Activated T-helper 1 cell treated with anti-CD3 and anti-CD28 coated beads, Interleukin-2, amount 50 U/mL, for 16 hours (primary cell): ENCODE results near the gene TERF2IP.
A peak's percentile ranks its signal among the peaks of the same experiment; 100 is the strongest.

Source experiments
- DNase-seq, 2 donors: peaks; one replicate each; pipeline ENCODE4 v3.0.0-alpha.2; 2020; ENCODE audit warnings: low read depth in 1 of 2, low spot score in 1 of 2

Gene TERF2IP, protein sequence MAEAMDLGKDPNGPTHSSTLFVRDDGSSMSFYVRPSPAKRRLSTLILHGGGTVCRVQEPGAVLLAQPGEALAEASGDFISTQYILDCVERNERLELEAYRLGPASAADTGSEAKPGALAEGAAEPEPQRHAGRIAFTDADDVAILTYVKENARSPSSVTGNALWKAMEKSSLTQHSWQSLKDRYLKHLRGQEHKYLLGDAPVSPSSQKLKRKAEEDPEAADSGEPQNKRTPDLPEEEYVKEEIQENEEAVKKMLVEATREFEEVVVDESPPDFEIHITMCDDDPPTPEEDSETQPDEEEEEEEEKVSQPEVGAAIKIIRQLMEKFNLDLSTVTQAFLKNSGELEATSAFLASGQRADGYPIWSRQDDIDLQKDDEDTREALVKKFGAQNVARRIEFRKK

DNA sequence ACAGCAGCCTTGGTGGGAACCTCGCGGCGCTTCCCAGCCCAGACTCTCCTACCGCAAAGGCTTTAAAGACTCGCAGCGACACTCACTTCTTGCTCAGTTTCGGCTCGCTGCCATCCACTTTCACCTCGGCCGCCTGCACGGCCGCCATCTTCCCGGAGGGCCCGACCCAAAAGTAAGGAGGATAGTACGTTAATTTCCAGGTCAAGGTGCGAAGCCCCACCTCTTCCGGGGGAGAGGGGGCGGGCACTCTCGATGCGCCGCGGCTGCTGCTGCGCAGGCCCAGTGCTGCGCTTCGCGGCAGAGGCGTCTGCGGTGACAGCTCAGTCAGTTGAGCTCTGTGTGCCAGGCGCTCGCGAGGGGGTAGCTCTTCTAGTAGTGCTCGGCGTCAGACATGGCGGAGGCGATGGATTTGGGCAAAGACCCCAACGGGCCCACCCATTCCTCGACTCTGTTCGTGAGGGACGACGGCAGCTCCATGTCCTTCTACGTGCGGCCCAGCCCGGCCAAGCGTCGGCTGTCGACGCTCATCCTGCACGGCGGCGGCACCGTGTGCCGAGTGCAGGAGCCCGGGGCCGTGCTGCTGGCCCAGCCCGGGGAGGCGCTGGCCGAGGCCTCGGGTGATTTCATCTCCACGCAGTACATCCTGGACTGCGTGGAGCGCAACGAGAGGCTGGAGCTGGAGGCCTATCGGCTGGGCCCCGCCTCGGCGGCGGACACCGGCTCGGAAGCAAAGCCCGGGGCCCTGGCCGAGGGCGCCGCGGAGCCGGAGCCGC is at the start of gene TERF2IP, which contains the start of gene KARS1:
Gene TERF2IP (plus strand): TSS at position 282 of the 773 bp plus-strand sequence. CDS start 110 bp downstream, at position 392.
Gene KARS1 (minus strand): TSS at position 174 of the 773 bp plus-strand sequence. CDS start 26 bp downstream, at position 148.
- DNase-seq: peak; percentile 87 to 93

DNA sequence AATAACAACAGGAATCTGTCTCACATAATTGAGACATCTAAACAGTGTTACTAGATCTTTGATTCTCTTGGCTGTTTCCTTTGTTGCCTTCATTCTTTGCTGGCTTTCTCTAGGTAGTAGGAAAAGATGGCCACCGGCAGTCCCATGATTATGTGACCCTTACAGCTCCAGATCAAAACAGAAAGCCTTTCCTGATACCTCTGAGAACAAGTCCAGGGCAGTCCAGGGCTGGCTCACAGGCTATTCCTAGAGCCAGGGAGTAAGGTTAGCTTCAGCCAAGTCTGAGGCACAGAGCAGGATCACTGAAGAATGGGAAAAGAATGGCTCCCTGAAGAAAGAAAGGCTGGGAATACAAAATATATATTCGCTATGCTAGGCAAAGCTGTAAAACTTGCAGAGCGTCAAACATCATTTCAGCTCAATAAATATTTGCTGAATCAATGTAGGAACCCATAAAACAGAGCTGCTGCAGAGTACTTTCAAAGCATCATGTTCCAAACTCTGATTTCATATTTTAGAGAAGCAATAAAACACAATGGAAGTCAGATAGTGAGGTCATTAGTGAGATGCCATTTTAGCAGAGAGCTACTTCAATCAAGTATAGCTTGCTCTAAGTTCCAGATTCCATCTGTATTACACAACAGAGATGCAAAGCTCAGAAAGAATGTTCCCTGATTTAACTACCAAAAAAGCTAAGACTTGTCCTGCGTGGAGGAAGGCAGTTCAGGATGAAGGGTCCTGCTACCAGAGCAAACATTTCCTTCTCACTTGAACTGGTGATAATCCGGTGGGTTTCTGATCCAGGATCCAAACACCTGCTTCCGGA is 47.9 kb upstream of the TERF2IP start:
- DNase-seq: no peak

DNA sequence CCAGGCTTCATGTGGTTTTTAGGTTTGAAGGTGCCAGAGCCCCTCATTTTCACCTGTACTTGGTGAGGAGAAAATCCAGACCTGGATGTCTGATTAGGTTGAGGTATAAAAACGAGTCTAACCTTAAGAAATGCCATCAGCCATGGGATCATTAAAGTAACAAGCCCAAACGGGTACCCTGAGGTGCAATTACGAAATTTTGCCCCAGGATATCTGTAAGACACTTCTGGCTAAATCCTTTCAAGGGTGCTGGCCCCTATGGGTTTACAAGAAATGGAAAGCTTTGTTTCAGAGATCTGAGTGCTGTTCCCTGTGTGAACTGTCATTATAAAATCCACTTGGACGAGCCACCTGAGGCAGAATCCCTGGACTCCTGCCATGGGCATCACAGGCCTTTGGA is 44.3 kb upstream of the TERF2IP start:
- DNase-seq: no peak

DNA sequence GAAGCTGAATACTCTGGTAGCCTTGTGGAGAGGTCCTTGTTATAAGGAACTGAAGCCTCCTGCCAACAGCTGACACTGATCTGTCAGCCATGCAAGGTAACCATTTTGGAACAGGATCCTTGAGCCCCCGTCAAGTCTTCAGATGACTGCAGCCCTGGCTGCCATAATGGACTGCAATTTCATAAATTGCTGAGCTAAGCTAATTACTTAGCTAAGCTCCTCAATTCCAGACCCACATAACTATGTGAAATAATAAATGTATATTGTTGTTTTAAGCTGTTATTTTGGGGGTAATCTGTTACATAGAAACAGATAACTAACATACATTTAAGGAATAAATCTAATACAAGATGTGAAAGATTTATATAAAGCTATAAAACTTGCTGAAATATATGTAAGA is 41.1 kb upstream of the TERF2IP start:
- no peak for DNase-seq

DNA sequence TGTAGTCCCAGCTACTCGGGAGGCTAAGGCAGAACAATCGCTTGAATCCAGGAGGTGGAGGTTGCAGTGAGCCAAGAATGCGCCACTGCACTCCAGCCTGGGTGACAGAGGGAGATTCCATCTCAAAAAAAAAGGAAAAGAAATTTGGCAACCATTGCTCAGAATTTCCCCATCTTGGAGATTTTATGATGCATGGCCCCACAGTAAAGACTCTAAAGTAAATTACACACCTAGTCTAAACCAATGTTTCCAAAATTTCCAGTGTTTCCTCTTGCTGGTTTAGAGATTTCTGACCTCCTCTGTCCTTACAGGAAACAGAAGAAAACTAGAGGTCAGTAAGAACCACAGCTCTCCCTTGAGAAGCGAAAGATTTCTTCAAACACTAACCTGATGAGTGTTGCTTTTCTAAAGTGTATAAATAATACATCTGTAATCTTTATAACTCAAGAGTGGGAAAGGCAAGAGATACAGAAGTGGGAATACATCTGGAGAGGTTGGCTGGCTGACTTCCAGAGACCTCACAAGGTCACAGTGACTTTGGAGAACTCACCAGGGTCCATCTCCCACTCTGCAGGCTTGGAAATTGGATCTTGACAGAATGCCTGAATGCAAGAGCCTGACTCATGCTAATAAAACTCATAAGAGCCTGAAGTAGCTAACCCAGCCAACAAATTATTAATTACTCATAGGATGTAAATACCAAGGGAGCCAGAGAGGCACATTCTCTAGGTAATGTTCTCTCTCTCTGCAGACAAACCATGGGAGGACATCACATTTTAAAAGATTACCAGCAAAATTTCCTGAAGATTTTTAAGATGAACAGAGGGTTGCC is 33.3 kb upstream of the TERF2IP start:
- DNase-seq: no peak

DNA sequence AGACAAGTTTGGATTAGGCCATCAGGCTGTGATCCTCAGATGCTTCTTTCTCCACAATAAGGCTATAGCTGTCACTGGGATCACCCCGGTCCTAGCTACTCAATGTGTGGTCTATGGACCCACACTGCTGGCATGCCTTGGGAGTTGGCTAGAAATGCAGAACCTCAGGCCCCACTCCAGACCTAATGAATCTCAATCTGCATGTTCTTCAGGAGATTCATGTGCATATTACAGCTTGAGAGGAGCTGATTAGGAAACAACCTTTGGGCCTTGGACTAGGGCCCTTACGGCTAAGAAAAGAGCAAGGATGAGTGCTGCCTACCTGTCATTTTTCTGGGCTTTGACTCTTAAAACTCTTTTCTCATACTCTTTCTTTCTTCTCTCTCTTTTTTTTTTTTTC is 32.0 kb upstream of the TERF2IP start:
- no peak for DNase-seq

DNA sequence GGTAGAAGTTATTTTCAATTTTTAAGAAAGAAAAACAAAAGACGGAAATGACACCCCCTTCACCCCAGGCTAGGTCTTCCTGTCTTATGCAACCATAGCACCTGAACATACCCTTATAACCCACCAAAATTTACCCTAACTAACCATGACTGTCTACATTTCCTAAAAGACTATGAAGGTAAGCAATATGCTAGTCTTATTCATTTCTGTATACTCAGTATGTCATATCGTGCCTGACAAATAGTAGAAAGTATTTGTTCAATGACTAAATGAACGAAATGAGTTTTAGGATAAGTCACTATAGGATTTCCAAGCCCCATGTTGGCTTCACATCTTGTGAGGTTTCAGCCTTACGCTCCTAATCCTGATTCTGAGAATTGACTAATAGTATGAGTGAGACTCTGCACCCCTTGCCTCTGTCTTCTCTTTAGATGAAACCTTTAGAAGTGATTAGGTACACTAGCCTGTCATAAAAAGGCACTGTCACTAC is 31.0 kb upstream of the TERF2IP start:
- DNase-seq: no peak

DNA sequence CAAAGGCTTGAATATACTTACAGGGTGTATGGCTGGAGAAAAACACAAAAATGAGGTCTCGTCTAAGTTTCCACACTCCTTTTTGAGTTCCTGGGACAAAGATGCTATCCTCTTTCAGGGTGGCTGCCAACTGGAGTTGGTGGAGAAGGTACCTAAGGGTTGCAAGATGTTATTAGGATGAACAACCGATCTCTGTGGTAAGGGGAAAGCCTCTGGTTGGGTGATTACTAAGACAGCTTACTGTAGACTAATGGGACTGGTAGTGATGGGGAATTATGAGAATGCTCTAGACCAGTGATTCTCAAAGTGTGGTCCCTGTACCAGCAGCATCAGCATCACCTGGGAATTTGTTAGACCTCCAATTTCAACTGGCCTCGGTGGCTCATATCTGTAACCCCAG is 30.5 kb upstream of the TERF2IP start:
- DNase-seq: no peak

DNA sequence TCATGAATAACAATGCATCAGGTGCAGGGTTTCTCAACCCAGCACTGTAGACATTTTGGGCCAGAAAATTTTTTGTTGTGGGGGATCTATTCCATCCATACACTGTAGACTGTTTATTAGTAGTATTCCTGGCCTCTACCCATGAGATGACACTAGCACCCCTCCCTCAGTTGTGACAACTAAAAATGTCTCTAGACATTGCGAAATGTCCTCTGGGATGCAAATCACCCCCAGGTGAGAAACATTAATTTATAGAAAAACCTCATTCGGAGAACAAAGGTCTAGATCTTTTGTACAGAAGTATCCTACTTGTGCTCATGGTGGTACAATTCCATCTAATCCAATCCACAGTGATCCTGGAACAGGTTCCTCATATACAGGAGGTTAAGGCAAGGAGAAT is 28.8 kb upstream of the TERF2IP start:
- no peak for DNase-seq

DNA sequence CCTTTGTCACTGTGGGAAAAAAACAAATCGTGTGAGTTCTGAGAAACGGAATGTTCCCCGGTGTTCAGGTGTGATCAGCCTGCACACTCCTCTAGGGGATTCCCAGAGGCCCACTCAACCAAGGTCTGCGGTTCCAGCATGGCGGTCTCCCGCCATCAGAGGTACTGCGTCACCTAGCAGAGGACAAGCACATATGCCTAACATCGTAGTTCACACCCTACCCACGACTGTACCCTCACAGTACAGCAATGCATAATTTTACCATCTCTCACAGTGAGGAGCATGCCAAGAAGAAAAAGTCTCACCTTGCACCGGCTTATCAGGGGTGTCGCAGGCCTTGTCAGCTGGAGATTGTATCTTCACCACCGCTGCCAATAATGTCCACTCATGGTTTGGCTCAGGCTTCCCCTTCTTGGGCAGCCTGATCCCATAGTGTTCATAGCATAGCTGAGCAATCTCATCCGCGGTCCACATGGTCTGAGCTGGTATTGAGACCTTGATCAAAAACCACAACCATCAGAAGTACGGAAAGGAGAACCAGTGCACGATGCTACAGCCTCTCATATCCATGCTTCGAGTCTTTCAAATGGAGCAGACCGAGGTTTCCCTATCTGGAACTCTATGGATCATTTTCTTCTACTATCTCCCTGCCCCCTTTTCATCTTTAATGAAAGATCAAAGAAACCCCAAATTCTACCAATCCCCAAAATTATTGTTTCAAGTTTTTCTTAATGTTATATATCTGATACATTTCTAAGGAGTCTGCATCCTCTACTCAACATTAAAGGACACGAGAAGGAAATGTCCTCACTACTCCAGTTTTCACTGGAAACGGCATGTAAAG is 27.0 kb upstream of the TERF2IP start:
- peak in 1 of 2 donors; percentile 43 for DNase-seq

DNA sequence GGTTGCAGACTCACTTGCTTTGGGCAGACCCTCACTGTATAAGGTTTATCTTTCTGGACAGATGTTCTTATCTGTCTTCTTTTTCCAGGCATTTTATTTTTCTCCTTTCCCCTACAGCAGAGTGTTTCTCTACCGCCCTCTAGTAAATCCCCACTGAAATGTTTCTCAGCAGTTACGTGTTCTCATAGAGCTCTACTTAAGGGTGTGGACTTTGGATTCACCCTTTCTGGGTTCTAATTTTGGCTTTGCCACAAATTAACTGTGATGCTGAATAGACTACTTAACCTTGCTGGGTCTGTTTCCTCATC is 26.4 kb upstream of the TERF2IP start:
- no peak for DNase-seq

DNA sequence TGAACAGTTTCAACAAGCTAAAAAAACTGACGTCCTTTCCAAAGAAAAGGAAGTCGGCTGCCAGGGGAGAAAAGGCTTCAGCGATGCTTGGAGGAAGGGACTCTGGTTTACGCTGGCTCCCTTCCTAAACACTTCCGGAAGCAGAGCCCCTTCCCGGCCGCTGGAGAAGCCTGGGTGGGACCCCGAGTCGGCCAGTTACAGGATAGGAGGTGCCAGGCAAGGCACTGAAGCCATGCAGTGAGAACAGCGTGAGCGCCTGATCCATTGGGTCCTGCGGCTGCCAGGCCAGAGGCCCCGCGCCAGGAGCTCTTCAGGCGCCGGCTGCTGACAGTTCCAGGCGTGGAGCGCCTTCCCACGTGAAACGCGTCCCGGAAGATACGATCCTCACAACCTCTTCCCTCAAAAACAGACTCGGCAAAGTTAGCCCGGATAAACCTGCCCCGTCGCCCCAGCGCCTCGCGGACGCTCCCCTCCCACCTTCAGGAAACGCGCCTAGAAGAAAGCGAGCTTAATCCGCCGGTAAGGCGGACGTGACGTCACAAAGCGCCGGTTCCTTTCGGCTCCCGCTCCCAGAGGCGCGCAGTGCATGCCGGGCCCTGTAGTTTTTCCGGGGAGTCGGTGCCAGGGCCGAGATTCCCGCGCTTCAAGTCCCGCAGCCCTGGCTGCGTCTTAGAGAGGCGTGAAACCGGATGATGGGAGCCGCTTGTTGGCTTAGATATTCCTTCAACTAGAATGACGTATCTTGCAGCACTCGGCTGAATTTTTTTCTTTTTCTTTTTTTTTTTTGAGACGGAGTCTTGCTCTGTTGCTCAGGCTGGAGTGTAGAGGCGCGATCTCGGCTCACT is 24.6 kb upstream of the TERF2IP start, which contains the start of gene ADAT1:
Gene ADAT1 (minus strand): TSS at position 521 of the 845 bp plus-strand sequence. CDS start 2,482 bp downstream, outside the sequence.
- DNase-seq: peak; percentile 95 to 96

DNA sequence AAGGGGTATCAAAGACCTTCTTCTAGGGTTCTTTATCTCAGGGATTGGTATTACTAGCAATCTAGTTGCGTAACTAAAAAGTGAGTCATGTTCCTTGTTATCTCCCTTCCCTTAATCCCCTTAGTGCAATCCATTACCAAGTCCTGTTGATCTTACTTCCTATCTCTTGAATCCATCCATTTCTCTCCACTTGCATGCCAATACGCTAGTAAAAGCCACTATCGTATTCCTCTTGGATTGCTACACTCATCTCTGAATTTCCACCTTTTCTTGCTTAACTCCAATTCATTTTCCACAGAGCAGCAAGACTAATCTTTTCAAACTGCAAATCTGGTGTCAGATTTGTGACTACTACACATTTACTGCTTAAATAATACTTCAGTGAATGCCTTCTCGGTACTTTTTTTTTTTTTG is 22.6 kb upstream of the TERF2IP start:
- no peak for DNase-seq

DNA sequence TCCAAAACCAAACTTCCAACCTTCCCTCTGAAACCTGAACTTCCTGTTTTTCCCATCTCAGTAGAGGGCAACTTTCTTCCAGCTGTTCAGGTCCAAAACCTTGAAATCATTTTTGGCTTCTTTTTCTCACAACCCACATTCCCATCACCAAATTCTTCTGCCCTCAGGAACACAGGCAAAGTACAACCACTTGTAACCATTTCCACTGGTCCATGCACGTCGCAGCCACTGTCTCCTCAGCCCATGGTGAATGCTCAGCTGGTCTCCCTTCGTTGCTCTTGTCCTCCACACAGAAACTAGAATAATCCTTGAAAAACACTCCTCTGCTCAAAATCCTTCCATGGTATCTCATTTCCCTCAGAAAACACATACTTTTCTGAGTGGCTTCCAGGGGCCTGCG is 20.8 kb upstream of the TERF2IP start:
- no peak for DNase-seq

DNA sequence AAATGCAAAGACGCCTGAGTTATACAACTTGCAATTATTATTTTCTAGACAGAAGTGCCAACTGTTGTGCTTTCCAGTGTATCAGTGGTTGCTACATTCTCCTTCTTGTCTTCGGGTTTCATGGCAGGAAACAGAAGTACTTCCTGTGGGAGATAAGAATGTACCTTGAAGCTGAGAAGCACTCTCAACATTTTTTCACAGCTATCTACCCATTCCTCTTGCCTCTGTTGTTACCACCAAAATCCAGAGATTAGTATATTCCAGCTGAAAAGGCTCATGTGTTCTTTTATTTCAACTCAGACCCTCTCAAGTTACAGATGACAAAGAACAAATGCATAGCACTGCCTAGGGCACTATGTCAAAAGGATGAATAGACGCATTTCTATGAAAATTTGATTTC is 19.7 kb upstream of the TERF2IP start:
- no peak for DNase-seq

DNA sequence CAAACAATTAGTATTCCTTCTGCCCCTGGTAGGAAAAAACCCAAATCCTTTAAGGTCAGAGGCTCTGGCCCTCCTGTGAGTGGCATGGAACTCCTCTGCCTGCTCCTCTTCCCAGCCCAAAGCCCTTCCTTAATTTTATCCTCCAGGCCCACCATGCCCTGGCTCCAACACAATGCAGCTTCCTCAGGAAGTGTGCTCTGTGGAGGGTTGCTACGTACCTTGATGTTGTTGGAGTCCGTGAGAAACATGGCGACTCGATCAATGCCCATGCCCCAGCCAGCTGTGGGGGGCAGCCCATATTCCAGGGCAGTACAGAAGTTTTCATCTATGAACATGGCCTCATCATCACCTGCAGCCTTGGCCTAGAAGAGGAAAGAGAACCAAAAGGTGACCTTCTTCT is 19.2 kb upstream of the TERF2IP start:
- DNase-seq: no peak

DNA sequence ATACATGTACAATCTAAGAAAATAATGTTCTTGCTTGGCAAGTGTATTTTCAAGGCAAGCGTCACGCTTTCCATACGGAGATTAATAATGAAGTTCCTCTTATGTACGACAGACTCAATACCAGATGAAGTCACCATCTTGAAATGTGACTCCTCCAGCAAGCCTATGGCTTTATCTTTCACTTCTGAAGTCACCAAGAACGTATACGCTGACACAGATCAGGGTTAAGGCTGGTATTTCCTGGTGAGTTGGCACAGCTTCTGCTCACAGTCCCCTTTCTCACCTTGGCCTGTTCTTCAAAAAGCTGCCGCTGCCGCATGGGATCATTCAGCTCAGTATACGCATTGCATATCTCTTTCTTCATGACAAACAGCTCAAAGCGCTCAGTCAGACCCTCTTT is 18.4 kb upstream of the TERF2IP start:
- no peak for DNase-seq

DNA sequence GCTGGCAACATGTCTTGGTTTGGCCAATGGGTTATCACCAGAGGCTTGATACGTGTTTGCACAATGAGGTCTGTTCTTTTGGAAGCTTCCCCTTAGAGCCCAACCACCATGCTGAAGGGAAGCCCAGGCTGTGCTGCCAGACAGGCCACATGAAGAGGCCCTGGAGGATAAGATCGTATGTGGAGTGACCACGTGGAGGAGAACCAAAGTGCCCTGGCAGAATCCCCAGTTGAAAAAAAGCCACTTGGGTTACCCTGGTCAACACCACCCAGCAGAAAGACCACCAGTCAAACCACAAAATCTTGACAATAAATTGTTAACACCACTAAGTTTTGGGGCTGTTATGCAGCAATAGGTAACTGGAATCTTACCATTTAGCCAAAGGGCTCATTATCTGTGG is 17.5 kb upstream of the TERF2IP start:
- DNase-seq: no peak

DNA sequence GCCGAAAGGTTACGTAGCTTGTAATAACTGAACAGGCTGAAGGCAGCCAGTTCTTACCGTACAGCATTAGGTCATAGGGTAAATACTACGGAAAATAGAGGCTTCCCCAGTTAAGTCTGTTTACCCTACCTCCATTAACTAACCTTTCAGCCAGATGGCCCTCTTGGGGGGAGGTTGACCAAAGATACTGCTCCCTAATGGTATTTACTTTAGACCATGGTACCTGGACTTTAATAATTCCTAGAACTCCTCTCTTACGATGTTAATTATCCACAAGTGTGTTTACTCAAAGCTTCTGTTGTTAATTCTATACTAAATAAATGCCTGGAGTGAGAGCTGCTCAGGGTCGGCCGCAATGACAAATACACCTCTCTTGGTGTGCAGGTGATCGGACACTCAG is 14.7 kb upstream of the TERF2IP start:
- no peak for DNase-seq
